DOHH2 (cell line): ENCODE data around the gene CNEP1R1.
"Not testable (repeated sequence)": the region's sequence is repeated elsewhere in the genome, so short reads cannot be mapped to it uniquely, and the experiment has no call there.

ENCODE experiments used
- CTCF ChIP-seq: fragments of 200-600 bp; sonication (generic); IDR thresholded peaks from one replicate; pipeline ENCODE4 v1.5.1; 2014; ENCODE audit warnings: antibody characterized with exemption, mild to moderate bottlenecking, low read depth, low read length; ENCODE audit not compliant: poor library complexity, severe bottlenecking
- EZH2phosphoT487 ChIP-seq: fragments of 200-600 bp; sonication (generic); IDR thresholded peaks from 2 replicates; pipeline ENCODE4 v1.6.1; 2017; ENCODE audit warnings: borderline replicate concordance, mild to moderate bottlenecking, antibody characterized with exemption, low read length, moderate library complexity, mixed read lengths

GRCh38 chr16:50014211-50014610, 10.8 kb upstream of the CNEP1R1 start:
- not testable (repeated sequence) for TF ChIP-seq CTCF, EZH2phosphoT487
